HepG2 (cell line): ENCODE results near the gene RHOBTB1. TPM values are rescaled to one million over a fixed set of nuclear protein-coding genes. Genes with fewer than 3 reads are reported as not detected.

Experiments
- ATAC-seq: fragments of 200-7000 bp; cut with Tn5 transposase; 3 replicates; pipeline ENCODE4 v1.9.1; 2020; ENCODE audit warnings: mild to moderate bottlenecking, moderate library complexity
- BruUV-seq: library from RNA; stranded (reverse); fragments of 400-500 nt; replicated peaks from 2 replicates; lab custom pipeline; 2021; lab: Mats Ljungman, UMichigan
- CTCF ChIA-PET: fragments of 300-600 bp; formaldehyde crosslinking; extraction: SDS; loops from one replicate; lab custom pipeline; 2021; ENCODE audit warnings: low total read pairs, inconsistent platforms, low intra/inter-chr PET ratio; lab: Yijun Ruan, JAX
- POLR2A ChIA-PET: fragments of 350-600 bp; sonication (Branson Sonifier 250); formaldehyde crosslinking; loops from one replicate; lab custom pipeline; 2020; ENCODE audit warnings: antibody characterized with exemption, inconsistent platforms; lab: Yijun Ruan, JAX
- DNase-seq: peaks from one replicate; pipeline ENCODE4 v3.0.0-alpha.2; 2015; ENCODE audit warnings: low spot score
- FAIRE-seq: peaks from 3 replicates; lab custom pipeline; 2011; peaks lifted over from hg19 to GRCh38; lab: Jason Lieb, UNC
- H2AFZ ChIP-seq: one replicate; pipeline ENCODE4 v1.6.1; 2011; ENCODE audit warnings: low read length, inconsistent platforms
- H3K27ac ChIP-seq: fragments of 300-600 bp; 3 replicates; pipeline ENCODE4 v1.8.0; 2011; ENCODE audit warnings: mixed run types, mild to moderate bottlenecking, mixed read lengths, low read length, inconsistent platforms; ENCODE audit not compliant: insufficient read depth; ENCODE audit errors: extremely low read length
- H3K27me3 ChIP-seq, 2 experiments: fragments of 200-600 bp in 1 of 2; 2 replicates in 1 of 2; 3 replicates in 1 of 2; pipeline versions ENCODE4 v1.6.0 to v1.8.0; 2011; ENCODE audit warnings: low read length in 2 of 2, mild to moderate bottlenecking in 2 of 2, moderate library complexity in 2 of 2, inconsistent platforms in 1 of 2; ENCODE audit not compliant: insufficient read depth in 2 of 2, control insufficient read depth in 1 of 2
- H3K36me3 ChIP-seq, 2 experiments: fragments of 200-600 bp in 1 of 2; replicated peaks in 1 of 2; 2 replicates in 1 of 2; 3 replicates in 1 of 2; pipeline versions ENCODE4 v1.5.1 to v1.8.0; 2011; ENCODE audit warnings: low read length in 2 of 2, inconsistent platforms in 1 of 2; ENCODE audit not compliant: insufficient read depth in 2 of 2, control insufficient read depth in 1 of 2
- H3K4me1 ChIP-seq: 2 replicates; pipeline ENCODE4 v1.5.1; 2012; ENCODE audit warnings: low read length, inconsistent platforms; ENCODE audit not compliant: insufficient read depth
- H3K4me2 ChIP-seq: 2 replicates; pipeline ENCODE4 v1.6.0; 2011; ENCODE audit warnings: low read depth, low read length, inconsistent platforms
- H3K4me3 ChIP-seq, 3 experiments: fragments of 200-600 bp in 1 of 3; sonication (generic), shearing (Covaris generic) in 1 of 3; replicated peaks in 1 of 3; 2 replicates each; pipeline ENCODE4 v1.5.1; 2011 to 2016; ENCODE audit warnings: low read length in 3 of 3, inconsistent platforms in 2 of 3, low read depth in 2 of 3, mild to moderate bottlenecking in 2 of 3, control low read depth in 1 of 3, mixed read lengths in 1 of 3; ENCODE audit not compliant: insufficient read depth in 1 of 3
- H3K79me2 ChIP-seq: one replicate; pipeline ENCODE4 v1.6.1; 2011; ENCODE audit warnings: low read length, inconsistent platforms; ENCODE audit not compliant: insufficient read depth
- H3K9ac ChIP-seq: 2 replicates; pipeline ENCODE4 v1.6.0; 2011; ENCODE audit warnings: mild to moderate bottlenecking, low read depth, low read length, inconsistent platforms; ENCODE audit not compliant: insufficient read depth
- H3K9me3 ChIP-seq: 2 replicates; pipeline ENCODE4 v1.5.1; 2012; ENCODE audit warnings: mild to moderate bottlenecking, low read length
- H4K20me1 ChIP-seq: 2 replicates; pipeline ENCODE4 v1.6.0; 2011; ENCODE audit warnings: inconsistent platforms, mild to moderate bottlenecking, low read length, moderate library complexity; ENCODE audit not compliant: insufficient read depth
- ARNT2 ChIP-seq: sonication (generic); formaldehyde crosslinking; IDR thresholded peaks from 2 replicates; pipeline ENCODE4 v1.8.0; 2022; ENCODE audit warnings: mild to moderate bottlenecking, low read depth, missing genetic modification reagents, moderate library complexity
- MIER2 ChIP-seq: IDR thresholded peaks from 2 replicates; pipeline ENCODE4 v1.6.1; 2016; ENCODE audit warnings: missing biosample characterization, missing genetic modification reagents
- RORA ChIP-seq: sonication (generic); formaldehyde crosslinking; IDR thresholded peaks from 2 replicates; pipeline ENCODE4 v1.5.0; 2020; ENCODE audit warnings: mild to moderate bottlenecking, missing genetic modification reagents, moderate library complexity
- SMARCE1 ChIP-seq: fragments of 450-650 bp; IDR thresholded peaks from 2 replicates; pipeline ENCODE4 v1.6.1; 2017; ENCODE audit warnings: borderline replicate concordance
- SP1 ChIP-seq, 2 experiments: fragments of 450-650 bp in 1 of 2; sonication (generic) in 1 of 2; formaldehyde crosslinking in 1 of 2; IDR thresholded peaks; 2 replicates each; pipeline versions ENCODE4 v1.4.0 to v1.6.1; 2016 to 2020; ENCODE audit warnings: missing genetic modification reagents in 1 of 2
- STAG1 ChIP-seq: sonication (generic); formaldehyde crosslinking; IDR thresholded peaks from 2 replicates; pipeline ENCODE4 v1.4.0; 2020; ENCODE audit warnings: missing genetic modification reagents
- ZBTB8A ChIP-seq: sonication (generic); formaldehyde crosslinking; IDR thresholded peaks from 2 replicates; pipeline ENCODE4 v1.4.0; 2020; ENCODE audit warnings: mild to moderate bottlenecking, low read depth, missing genetic modification reagents, borderline replicate concordance
- ZFP82 ChIP-seq: sonication (generic); formaldehyde crosslinking; IDR thresholded peaks from 2 replicates; pipeline ENCODE4 v1.5.1; 2020; ENCODE audit warnings: mild to moderate bottlenecking, missing genetic modification reagents, borderline replicate concordance
- ZNF260 ChIP-seq: sonication (generic); formaldehyde crosslinking; IDR thresholded peaks from 2 replicates; pipeline ENCODE4 v1.4.0; 2020; ENCODE audit warnings: missing genetic modification reagents, low read depth, mild to moderate bottlenecking, borderline replicate concordance
- ZNF567 ChIP-seq: sonication (generic); formaldehyde crosslinking; IDR thresholded peaks from 2 replicates; pipeline ENCODE4 v1.8.1; 2023; ENCODE audit warnings: mild to moderate bottlenecking, missing genetic modification reagents, borderline replicate concordance
- WGBS: methylation state at CpG from one replicate; pipeline ENCODE4 v1.1.6; 2017; ENCODE audit warnings: low lambda C conversion rate; 5-methylcytosine and 5-hydroxymethylcytosine counted together
- in situ Hi-C: cut with HindIII; loops from 2 replicates; pipeline ENCODE4 v1.10.0; 2017; ENCODE audit warnings: low pct_unique_long_range_greater_than_20kb; ENCODE audit not compliant: extremely low pct_ligation_motif_present
- intact Hi-C: fragments of 100-400 bp; cut with micrococcal nuclease; formaldehyde crosslinking; loops from one replicate; pipeline ENCODE4 v1.10.0; 2022; ENCODE audit not compliant: unreplicated experiment
- polyA plus RNA-seq, 8 experiments: library from polyadenylated mRNA; depleted of rRNA in 3 of 8; stranded (reverse) in 7 of 8; unstranded in 1 of 8; fragments of >200 nt; fragmentation: Illumina TruSeq in 4 of 8; extraction: Trizol in 4 of 8; gene quantifications; 2 replicates each; pipeline versions ENCODE4 v1.2.1 to v1.2.3, GENCODE V29; 2011 to 2016; ENCODE audit warnings: low read depth in 4 of 8, missing spikeins in 1 of 8, mixed read lengths in 1 of 8; ENCODE audit not compliant: insufficient read depth in 1 of 8
- total RNA-seq, 5 experiments: library from RNA; depleted of rRNA; stranded (reverse); fragments of >200 nt; fragmentation: Illumina TruSeq; extraction: Trizol; gene quantifications; 2 replicates each; pipeline ENCODE4 v1.2.3, GENCODE V29; 2016; ENCODE audit warnings: low read depth in 1 of 5
- TF ChIP-seq, protein P1 (sequence below): sonication (generic); formaldehyde crosslinking; conservative IDR thresholded peaks from 2 replicates; pipeline ENCODE4 v1.4.0; 2020; ENCODE audit warnings: missing genetic modification reagents
- TF ChIP-seq, protein P2 (sequence below): sonication (generic); formaldehyde crosslinking; IDR thresholded peaks from 2 replicates; pipeline ENCODE4 v1.4.0; 2020; ENCODE audit warnings: missing genetic modification reagents
- TF ChIP-seq, protein P3 (sequence below): IDR thresholded peaks from 2 replicates; pipeline ENCODE4 v1.6.1; 2012; ENCODE audit warnings: low read depth, low read length, improper control_type of control experiment
- TF ChIP-seq, protein P4 (sequence below): sonication (generic); formaldehyde crosslinking; IDR thresholded peaks from 2 replicates; pipeline ENCODE4 v1.5.0; 2020; ENCODE audit warnings: mild to moderate bottlenecking, missing genetic modification reagents

RHOBTB1 gene
- total and polyA plus RNA-seq, 2 of the 13 experiments (the other 11 are each of a cell fraction or from before 2014, with no cell fraction given), result 18.8 to 59.5 TPM

DNA sequence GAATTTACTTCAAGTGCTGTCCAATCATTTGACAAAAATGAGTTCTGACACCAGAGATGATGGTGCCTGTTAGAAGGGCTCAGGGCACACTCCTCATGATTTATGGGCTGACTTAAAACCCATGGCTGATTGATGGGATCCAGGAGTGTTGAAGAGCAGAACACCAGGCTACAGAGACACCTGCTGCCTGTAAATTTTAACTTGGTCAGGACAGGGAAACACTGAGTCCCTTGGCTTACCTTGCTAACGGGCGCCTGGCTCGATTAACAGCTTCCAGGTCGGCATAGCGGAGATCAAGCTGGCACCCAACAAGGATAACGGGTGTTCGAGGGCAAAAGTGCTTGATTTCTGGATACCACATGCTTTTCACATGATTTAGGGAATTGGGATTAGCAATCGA is 51.4 kb downstream of the RHOBTB1 start:
- H2AFZ ChIP-seq, result no peak overlapping the region
- DNase-seq (no peak), ATAC-seq (no peak), FAIRE-seq (no peak)
- H3K36me3 ChIP-seq, result peaks cover 7 to 13% of the 10 kb centered on the region in 2 experiments
- no TSS peak for BruUV-seq
- in situ Hi-C loops, result no loop called here
- no peak overlapping the region for H3K4me2 ChIP-seq
- CTCF ChIA-PET, result no interaction called here
- no peaks in the 10 kb centered on the region for H3K79me2 ChIP-seq
- H3K27ac ChIP-seq, result no peak overlapping the region
- H3K9me3 ChIP-seq, result no peaks in the 10 kb centered on the region
- WGBS, result 93% methylated on average over 8 of the region's 8 CpGs
- intact Hi-C loops, result no loop called here
- no peaks in the 10 kb centered on the region for H3K27me3 ChIP-seq
- POLR2A ChIA-PET, result no interaction called here
- no peak overlapping the region for H3K4me3 ChIP-seq
- H3K9ac ChIP-seq, result no peak overlapping the region
- peaks cover 32% of the 10 kb centered on the region for H3K4me1 ChIP-seq
- no peaks in the 10 kb centered on the region; the same call in 1 of the 2 replicates for H4K20me1 ChIP-seq
- TF ChIP-seq, protein P1, sequence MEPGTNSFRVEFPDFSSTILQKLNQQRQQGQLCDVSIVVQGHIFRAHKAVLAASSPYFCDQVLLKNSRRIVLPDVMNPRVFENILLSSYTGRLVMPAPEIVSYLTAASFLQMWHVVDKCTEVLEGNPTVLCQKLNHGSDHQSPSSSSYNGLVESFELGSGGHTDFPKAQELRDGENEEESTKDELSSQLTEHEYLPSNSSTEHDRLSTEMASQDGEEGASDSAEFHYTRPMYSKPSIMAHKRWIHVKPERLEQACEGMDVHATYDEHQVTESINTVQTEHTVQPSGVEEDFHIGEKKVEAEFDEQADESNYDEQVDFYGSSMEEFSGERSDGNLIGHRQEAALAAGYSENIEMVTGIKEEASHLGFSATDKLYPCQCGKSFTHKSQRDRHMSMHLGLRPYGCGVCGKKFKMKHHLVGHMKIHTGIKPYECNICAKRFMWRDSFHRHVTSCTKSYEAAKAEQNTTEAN (CRISPR knock-in tag), result no peak
- TF ChIP-seq ZNF567, result no peak
- no peak for TF ChIP-seq ZBTB8A (CRISPR knock-in tag)
- no peak for TF ChIP-seq ZFP82 (CRISPR knock-in tag)
- no peak for TF ChIP-seq SMARCE1
- no peak for TF ChIP-seq ZNF260 (CRISPR knock-in tag)
- TF ChIP-seq, protein P2, sequence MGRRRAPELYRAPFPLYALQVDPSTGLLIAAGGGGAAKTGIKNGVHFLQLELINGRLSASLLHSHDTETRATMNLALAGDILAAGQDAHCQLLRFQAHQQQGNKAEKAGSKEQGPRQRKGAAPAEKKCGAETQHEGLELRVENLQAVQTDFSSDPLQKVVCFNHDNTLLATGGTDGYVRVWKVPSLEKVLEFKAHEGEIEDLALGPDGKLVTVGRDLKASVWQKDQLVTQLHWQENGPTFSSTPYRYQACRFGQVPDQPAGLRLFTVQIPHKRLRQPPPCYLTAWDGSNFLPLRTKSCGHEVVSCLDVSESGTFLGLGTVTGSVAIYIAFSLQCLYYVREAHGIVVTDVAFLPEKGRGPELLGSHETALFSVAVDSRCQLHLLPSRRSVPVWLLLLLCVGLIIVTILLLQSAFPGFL (CRISPR knock-in tag), result no peak
- no peak for TF ChIP-seq STAG1 (CRISPR knock-in tag)
- TF ChIP-seq, protein P3, sequence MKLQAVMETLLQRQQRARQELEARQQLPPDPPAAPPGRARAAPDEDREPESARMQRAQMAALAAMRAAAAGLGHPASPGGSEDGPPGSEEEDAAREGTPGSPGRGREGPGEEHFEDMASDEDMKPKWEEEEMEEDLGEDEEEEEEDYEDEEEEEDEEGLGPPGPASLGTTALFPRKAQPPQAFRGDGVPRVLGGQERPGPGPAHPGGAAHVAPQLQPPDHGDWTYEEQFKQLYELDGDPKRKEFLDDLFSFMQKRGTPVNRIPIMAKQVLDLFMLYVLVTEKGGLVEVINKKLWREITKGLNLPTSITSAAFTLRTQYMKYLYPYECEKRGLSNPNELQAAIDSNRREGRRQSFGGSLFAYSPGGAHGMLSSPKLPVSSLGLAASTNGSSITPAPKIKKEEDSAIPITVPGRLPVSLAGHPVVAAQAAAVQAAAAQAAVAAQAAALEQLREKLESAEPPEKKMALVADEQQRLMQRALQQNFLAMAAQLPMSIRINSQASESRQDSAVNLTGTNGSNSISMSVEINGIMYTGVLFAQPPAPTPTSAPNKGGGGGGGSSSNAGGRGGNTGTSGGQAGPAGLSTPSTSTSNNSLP, result no peak
- TF ChIP-seq, protein P4, sequence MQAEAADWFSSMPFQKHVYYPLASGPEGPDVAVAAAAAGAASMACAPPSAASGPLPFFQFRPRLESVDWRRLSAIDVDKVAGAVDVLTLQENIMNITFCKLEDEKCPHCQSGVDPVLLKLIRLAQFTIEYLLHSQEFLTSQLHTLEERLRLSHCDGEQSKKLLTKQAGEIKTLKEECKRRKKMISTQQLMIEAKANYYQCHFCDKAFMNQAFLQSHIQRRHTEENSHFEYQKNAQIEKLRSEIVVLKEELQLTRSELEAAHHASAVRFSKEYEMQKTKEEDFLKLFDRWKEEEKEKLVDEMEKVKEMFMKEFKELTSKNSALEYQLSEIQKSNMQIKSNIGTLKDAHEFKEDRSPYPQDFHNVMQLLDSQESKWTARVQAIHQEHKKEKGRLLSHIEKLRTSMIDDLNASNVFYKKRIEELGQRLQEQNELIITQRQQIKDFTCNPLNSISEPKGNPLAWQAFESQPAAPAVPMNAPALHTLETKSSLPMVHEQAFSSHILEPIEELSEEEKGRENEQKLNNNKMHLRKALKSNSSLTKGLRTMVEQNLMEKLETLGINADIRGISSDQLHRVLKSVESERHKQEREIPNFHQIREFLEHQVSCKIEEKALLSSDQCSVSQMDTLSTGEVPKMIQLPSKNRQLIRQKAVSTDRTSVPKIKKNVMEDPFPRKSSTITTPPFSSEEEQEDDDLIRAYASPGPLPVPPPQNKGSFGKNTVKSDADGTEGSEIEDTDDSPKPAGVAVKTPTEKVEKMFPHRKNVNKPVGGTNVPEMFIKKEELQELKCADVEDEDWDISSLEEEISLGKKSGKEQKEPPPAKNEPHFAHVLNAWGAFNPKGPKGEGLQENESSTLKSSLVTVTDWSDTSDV (CRISPR knock-in tag), result no peak
- no peak for TF ChIP-seq ARNT2 (CRISPR knock-in tag)
- no peak for TF ChIP-seq SP1 (IDR thresholded peaks at IDR 0.05)
- TF ChIP-seq SP1 (CRISPR knock-in tag; IDR thresholded peaks at IDR 0.05), result no peak
- TF ChIP-seq RORA (CRISPR knock-in tag), result no peak
- TF ChIP-seq MIER2 (CRISPR knock-in tag), result no peak
- TF ChIP-seq, all 625 proteins: peak for 0
